Activated CD4-positive, alpha-beta T cell treated with anti-CD3 and anti-CD28 coated beads, Interleukin-2, Interleukin-6, amounts not matched to agents 100 ng/mL and 50 ng/mL, durations not matched to agents 16 hours and 8 hours (primary cell): ENCODE data around the gene CHID1.

Source experiments
- DNase-seq: peaks from one replicate; pipeline ENCODE4 v3.0.0-alpha.2; 2020

CHID1 gene

DNA sequence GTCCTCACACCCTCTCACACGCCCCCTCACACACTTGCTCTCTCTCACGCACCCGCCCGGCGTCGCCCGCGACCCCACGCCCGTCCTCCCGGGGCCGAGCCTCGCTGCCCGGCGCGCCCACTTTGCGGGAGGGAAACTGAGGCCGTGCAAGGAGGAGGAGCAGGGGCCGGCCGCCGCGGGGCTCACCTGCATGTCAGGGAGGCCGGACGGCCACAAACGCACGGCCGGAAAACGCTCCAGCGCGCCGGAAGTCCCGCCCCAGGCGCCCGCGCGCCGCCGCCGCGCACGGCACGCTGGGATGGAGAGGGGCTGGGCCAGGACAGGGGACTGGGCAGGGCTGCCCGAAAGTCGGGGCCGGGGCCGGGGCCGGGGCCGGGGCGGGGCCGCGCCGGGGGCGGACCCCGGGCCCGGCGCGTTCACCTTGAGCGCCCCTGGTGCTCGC is at the start of gene CHID1:
Gene CHID1 (minus strand): TSS at position 222 of the 442 bp plus-strand sequence. CDS start 5,994 bp downstream, outside the sequence.
- DNase-seq, result peak; percentile 94

DNA sequence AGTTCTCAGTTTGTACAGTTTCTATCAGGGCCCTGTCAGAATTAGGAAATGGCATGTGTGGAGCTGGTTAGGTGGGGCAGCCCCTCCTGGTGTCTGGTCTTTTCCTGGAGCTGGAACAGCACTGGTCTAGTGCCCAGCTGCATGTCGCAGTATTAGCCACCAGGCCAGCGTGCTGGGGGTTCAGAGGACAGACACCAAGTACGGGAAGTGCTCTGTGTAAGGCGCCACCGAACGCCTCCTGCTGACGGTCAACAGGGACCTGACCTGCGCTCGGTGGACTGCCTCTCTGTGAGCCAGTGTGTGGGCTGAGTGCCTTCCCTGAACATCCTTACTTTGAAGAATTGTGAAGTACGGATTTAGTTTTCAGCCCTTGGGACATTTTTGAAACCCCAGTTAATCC is 49.0 kb upstream of the CHID1 start:
- DNase-seq, result no peak

DNA sequence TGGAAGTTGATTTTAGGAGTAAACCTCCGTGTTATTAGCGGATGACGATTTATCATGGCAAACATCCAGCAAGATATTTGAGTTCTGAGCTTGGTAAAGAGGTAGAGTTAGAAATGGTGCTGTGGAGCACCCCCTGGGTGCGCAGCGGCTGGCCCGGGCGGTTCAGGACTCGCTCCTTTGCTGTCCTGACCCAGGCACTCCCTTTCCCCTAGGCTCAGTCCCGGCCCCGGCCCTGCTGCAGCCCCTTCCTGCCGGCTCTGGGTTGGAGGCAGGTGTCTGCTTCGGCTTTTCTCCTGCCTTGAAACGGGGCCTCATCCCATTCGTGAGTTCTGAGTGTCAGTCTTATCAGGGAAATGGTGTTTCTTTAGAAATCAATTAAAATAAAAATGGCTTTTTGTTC is 48.4 kb upstream of the CHID1 start:
- DNase-seq, result no peak

DNA sequence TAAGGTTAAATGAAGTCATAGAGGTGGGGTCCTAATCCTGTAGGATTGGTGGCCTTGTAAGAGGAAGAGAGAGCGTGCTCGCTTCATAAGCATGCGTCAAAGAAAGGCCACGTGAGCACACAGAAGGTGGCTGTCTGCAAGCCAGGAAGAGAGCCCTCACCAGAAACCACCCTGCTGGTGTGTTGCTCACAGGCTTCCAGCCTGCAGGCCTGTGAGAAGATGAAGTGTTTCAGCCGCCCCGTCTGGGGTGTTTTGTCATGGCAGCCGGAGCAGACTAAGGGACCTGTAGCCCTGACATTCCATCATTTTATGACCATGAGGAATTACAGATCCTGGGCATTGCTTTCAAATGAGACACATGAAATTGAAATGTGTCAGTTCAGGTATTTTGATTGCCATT is 47.5 kb upstream of the CHID1 start:
- no peak for DNase-seq

DNA sequence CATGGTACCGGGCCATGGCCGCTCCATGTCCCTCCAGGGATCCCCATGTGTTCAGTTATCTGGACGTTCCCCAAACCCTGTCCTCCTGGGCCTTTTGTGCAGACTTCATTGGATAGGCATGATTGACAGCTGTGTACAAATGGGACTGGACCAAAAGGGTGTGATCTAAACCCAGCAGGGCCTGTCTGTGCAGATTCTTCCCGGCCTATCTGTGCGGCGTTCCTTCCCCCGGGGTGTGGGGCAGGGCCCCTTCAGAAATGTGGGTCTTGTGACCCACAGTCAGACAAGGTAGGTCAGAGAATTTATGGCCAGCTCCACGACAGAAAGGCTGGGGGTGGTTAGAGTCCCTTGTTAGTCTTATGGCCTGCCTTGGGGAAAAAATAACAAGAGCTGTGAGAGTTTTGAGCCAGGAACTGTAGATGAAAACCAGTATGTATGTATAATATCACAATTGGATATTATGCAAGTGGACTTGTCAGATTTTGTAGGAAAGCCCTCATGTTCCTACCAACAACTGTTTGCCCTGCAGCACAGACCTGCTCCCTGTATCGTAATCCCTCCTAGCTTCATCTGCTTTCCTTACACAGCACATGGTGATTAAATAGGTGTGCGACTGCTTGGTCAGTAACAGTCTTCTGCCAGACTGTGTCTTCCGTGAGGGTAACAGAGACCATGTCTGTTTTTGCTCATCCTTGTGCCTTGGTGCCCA is 46.8 kb upstream of the CHID1 start:
- no peak for DNase-seq

DNA sequence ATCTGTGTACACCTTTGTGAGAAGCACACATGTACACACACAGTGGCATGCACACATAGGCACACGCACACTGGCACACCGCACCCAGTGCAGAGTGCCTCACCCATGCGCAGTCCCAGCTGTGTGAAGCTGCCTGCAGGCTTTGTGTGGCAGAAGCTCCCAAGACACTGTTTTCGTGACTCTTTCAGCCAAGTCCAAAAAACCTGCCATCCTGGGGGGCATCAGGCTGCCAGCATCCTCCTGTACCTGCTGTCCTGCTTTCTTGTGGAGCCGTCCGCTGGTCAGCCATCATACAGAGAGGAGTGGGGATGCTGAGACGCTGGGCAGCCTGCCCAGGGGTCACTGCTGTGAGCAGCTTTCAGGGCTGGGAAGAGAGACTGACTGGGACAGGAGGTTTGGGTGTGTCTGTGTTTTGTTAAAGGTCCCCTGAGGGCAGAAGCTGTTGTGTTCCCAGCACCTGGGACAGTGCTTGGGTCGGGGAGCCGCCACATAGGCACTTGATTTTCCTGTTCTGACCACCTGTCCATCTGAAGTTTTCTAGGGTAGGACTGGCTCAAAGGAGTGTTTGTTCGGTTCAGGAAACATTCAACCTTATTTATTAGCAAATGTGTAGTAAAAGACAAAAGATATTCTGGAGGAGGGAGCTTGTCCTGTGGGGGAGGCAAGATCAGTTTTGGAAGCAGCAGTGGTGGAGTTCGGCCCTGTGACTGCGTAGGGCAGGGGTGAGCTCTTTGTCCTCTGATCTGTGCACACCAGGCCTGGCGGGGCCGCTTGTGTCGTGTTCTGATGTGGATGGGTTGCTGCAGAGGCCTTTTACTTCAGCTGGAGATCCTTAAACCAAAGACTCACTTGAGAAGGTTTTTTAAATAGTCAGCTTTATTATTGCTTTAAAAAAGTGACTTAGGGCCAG is 44.8 kb upstream of the CHID1 start:
- DNase-seq, result no peak

DNA sequence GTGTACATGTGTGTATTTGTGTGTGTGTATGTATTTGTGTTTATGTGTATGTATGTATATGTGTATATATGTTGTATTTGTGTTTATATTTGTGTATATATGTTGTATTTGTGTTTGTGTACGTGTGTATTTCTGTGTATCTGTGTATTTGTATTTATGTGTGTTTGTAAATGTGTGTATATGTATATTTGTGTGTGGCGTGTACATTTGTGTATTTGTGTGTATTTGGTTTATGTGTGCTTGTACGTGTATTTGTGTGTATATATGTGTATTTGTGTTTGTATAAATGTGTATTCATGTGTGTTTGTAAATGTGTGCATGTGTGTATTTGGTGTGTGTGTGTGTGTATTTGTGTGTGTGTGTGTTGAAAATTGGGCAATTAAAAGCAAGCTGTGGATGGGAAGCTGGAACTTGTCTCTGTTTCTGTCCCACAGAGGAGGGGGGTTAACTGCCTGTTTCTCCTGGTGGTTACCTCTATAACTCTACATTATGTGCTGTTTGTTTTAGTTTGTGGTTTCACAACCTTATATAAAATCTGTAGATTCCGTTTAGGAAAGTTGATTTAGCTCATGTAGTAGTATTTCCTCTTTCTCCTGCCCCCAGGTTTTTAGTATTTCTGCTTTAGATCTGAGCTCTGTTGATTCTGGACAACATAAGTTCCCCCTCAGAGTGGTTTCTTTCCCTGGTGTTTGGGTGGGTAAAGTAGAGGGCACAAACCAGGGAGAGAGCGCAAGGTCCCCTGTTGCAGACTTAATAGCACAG is 44.0 kb upstream of the CHID1 start:
- no peak for DNase-seq

DNA sequence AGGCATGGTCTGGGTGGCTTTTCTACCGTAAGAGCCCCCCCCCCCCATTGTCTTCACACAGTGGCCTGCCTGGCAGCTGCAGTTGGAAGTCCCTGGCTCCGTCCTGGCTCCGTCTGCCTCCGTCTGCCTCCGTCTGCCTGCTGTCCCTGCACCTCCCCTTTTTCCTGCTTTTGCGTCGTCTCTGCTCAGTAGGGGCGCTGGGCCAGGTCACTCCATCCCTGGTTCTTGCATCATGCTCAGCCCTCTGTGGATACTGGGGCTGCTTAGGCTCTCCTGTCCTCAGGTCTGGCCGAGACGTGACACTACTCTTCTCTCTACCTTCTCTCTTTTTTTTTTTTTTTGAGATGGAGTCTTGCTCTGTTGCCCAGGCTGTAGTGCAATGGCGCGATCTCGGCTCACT is 42.9 kb upstream of the CHID1 start:
- no peak for DNase-seq

DNA sequence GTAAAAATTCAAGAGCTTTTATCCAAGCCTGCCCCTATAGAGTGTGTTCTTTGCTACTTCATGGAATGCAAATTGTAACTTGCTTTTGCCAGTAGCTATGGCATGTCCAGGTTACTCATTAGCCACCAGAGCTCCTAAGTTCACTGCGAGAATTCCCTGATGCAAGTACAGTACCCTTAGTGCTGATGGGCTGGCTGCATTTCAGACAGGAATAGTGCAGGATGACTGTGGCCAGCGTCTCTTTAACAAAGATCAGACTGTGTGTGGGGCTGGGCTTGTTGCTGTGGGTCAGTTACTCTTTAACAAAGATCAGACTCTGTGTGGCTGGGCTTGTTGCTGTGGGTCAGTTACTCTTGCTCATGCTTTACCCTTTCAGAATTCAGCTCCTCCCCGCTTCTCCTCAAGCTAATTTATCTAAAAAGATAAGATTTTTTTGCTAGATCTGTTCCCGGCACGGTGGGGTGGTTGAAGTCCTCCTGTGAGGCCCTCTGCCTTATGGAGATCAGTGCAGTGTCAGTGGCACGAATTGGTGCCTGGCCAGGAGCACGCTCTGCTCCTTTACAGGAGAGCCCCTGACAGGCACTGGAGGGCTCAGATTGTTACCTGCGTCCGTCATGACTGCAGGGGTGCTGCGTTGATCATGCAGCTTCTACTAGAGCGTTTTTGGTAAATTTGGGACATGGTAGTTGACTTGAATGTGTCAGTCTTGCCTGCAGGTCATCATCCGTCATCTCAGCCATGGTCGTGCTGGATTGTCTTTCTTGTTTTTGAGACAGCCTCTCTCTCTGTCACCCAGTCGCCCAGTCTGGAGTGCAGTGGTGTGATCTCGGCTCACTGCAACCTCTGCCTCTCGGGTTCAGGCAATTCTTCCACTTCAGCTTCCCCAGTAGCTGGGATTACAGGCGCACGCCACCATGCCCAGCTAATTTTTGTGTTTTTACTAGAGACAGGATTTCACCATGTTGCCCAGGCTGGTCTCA is 42.1 kb upstream of the CHID1 start:
- no peak for DNase-seq

DNA sequence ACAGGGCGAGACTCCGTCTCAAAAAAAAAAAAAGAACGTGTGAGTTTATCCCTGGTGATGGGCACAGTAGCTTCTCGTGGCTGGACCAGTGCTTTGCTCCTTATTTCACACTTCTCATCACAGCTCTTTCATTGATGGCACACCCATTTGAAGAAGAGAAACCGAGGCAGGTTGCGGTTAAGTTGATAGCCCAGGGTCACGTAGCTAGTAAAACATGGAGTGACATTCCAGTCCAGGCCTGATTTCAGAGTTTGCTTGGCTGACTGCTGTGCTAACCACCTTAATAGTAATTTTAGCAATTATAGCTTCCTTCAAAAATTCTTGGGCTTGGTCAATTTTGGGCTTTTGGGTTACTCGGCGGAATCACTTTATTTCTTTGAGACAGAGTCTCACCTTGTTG is 40.9 kb upstream of the CHID1 start:
- no peak for DNase-seq

DNA sequence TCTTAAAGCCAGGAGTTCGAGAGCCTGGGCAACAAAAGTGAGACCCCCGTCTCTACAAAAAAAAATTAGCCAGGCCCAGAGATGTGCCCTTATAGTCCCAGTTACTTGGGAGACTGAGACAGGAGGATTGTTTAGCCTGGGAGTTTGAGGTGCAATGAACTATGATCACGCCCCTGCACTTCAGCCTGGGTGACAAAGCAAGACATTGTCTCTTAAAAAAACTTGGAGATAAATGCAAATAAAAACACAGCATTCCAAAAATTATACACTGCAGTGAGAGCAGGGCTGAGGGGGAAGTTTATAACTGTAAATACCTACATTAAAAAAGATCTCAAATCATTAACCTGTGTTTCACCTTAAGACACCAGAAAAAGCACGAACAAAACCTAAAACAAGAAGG is 37.1 kb upstream of the CHID1 start:
- DNase-seq, result no peak

DNA sequence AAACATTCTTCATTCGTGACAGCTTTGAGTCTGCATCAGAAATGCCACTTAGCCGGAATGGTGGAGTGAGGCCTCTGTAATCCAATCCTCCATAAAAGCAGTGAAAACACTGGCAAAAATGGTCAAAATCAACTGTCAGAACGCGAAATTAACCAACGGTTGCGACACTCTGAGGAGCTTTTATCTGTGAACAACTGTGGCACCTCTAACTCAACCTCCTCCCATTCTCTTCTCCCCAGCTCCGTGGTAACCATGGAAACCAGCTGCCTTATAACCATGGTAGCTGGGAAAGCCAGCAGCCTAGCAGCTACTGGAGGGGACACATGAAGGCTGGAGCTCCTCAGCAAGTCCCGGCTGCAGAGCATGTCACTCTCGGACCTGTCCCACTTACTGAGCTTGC is 35.4 kb upstream of the CHID1 start:
- DNase-seq, result no peak

DNA sequence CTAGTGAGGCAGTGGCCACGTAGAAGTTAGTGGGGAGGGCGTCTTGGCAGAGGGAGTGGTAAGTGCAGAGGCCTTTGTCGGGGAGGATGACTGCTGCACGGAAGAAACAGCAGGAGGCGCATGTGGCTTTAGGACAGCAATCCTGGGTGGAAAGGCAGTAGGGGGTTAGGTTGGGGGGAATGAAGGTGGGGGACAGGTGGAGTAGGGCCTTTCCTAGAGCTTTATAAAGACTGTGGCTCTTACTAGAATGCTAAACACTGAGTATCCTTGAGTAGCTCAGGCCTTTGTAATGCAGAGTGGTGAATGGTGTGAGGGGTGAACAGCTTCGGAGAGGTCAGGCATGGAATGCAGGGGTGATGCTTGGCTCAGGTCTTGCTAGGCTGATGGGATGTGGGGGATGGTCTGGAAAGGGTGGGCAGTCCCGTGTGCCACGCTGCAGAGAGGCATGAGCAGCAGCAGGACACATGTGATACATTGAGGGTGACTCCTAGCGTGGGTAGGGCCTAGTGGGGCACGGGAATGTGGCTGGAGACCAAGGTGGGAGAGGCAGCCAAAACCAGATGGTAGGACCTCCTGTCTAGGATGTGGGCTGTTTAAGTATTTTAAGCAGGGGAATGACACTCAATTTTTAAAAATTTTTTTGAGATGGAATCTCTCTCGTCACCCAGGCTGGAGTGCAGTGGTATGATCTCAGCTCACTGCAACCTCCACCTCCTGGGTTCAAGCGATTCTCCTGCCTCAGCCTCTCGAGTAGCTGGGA is 34.3 kb upstream of the CHID1 start:
- DNase-seq, result no peak

DNA sequence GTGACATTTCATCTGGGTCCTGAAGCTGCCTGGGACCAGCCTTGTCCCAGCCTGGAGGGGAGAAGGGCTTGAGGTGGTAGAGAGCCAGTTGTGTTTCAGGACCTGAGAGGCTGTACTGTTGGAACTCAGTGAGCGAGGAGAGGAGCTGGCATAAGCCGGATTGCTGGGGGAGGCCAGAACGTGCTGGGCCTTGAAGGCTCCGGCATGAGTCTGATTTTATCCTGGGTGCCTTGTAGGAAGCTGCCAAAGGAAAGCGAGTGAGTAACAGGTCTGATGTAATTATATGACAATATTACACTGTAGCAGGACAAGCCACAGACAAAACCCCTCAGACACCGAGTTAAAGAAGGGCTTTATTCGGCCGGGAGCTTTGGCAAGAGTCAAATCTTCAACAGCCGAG is 32.2 kb upstream of the CHID1 start:
- DNase-seq, result no peak

DNA sequence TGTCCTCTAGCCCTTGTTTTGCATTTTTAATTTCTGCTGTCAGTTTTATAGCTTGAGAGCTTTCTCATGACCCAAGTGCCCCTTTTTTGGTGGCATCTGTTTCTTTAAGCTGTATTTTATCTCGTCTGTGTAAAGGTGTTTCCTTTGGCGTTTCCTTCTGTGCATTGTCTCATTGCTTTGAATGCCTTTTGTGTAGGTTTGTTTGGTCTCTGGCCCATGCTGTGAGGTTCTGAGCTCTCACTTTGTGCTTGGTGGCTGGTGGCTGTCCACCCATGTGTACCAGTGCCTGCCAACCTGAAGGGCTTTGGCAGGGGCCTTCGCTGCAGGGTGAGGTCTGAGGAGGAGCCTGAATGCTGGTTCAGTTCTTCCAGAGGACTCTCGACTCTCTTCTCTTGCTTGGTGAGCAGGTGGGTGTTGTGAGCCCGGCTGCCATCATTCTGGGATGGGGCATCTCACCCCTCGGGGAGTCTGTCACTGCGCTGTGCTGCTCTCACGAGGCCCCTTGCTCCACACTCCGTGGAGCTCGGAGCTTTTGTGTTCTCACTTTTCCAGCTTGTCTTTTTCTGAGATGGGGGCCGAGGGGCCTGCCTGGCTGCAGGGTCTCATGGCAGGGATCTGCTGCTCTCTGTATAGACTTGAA is 30.0 kb upstream of the CHID1 start:
- DNase-seq, result no peak

DNA sequence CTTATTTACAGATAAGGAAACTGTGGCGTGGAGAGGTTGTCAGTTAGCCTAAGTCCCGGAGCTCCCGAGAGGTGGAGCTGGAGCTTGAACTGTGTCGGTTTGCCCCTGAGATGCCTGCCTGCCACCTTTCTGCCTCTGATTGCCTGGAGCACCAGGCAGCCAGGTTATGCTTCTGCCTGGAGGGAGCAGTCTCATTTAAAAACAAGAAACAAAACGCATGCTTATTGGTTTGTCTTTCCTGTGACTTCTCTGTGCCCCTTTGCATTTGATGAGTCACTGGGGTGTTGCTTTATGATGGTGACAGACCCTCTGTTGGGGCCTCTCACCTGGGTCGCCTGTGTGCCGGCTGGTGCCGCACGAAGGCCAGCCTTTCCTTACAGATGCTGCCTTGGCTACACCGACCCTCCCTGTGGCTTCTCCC is 27.2 kb upstream of the CHID1 start:
- no peak for DNase-seq

DNA sequence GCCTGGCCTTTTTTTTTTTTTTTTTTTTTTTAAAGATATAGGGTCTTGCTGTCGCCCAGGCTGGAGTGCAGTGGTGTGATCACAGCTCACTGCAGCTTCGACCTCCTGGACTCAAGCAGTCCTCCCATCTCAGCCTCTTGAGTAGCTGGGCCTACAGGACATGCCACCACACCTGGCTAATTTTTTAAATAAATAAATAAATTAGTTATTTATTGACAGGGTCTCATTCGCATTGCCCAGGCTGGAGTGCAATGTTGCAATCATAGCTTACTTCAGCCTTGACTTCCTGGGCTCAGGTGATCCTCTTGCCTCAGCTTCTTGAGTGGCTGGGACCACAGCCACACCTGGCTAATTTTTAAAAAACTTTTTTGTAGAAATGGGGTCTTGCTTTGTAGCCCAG is 25.6 kb upstream of the CHID1 start:
- no peak for DNase-seq

DNA sequence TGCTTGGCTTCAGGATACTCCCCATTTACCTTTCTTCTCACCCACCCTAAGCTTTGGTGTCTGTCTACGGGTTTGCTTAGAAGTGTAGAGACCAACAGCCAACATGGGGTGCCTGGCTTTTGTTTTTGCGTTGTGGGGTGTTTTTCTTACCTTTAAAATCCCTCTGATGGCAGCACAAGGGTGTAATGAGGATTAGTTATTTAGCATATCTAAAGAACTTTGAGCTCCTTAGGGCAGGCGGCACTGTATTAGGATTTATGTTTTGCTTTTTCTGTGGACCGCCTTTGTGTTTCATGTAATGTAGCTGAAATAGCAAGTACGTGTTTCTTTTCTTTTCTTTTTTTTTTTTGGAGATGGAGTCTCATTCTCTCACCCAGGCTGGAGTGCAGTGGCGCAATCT is 23.9 kb upstream of the CHID1 start:
- no peak for DNase-seq

DNA sequence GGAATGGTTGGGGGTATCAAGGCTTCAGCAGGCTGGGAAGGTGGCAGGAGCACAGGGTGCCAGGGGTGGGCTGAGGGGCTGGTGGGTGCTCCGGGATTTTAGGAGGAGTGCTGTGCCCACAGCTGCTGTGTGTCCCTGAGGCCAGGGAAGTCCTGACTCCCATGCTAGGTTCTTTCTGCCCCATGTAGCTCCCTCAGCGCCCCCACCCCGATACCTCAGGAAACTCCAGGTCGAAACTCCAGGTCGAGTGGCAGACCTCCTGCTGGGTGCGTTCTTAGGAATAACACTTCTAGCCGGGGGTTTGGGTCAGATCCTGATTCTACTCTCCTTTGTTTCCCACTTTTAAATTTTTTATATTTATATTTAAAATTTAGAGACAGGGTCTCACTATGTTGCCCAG is 23.3 kb upstream of the CHID1 start:
- no peak for DNase-seq

DNA sequence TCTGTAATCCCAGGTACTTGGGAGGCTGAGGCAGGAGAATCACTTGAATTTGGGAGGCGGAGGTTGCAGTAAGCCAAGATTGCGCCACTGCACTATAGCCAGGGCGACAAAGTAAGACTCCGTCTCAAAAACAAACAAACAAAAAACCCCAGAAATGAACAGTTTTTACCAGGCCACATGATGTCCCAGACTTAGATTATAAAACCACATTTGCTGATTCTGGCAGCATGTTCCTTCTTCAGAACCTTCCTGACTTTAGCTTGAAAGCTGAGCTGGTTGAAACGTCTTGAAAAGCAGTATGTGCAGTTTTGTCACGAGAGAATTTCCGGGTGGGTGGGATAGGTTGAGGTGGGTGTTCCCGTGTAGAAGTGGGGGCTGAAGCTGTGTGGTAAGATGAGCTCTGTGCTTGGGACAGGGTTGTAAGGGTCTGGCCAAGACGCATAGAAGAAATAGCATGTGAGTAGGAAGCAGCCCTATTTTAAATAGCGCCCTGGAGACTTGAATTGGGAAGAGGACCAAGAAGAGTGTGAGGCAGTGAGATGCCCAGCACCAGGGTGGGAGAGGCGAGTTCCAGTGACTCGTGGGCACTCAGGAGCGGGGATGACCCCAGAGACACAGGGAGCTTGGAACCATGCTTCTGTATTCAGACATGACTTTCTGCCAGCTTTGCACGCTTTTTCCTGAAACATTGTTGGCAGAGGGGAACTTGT is 22.7 kb upstream of the CHID1 start:
- no peak for DNase-seq
